HG02571 (cell line): ENCODE data around the gene CHCHD4.
"Not testable (repeated sequence)": the region's sequence is repeated elsewhere in the genome, so short reads cannot be mapped to it uniquely, and the experiment has no call there.

ENCODE experiments used
- ATAC-seq: cut with Tn5 transposase; IDR thresholded peaks from one replicate; pipeline ENCODE4 v1.9.1; 2021; ENCODE audit warnings: mild to moderate bottlenecking, moderate library complexity; ENCODE audit not compliant: unreplicated experiment

The CHCHD4 gene

DNA sequence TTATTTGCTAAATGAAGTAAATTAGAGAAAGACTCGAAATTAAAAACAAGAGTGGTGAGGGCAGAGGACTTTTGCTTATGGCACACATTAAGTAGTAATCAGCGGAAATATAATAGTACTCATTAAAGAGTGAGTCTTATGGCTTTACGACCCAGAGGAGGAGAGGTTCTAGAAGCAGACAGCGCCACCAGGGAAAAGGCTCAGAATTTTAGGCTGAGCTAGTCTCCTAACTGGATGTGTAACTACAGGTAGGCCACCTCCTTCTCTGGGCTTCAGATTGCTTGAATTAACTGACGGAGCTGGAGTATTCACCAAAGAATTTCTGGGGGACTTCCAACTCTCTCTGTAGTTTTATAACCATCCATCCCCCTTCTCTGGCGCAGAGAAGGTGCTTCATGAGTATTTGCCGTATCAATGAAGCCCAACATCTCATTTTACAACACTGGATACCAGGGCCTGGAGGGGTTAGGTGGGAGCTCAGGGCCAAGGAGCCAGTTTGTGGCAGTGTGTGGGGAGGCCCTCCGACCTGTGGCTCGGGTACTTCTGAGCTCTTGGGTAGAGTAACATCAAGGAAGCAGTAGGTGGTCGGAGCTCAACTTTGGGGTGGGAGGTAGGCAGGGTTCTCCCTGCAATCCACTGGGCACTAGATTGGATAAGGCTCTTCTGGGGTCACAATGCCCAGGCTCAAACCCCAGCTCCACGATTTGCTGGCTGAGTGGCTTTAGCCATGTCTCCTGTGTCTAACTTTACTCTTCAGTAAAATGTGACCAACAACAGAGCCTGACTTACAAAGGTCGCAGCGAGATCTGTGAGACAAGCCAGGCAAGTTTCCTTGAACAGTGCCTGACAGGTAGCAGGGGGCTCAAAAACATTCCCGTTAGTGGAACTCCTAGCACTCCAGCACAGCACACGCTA, 1.1 kb downstream of the CHCHD4 start:
- no peak for ATAC-seq

DNA sequence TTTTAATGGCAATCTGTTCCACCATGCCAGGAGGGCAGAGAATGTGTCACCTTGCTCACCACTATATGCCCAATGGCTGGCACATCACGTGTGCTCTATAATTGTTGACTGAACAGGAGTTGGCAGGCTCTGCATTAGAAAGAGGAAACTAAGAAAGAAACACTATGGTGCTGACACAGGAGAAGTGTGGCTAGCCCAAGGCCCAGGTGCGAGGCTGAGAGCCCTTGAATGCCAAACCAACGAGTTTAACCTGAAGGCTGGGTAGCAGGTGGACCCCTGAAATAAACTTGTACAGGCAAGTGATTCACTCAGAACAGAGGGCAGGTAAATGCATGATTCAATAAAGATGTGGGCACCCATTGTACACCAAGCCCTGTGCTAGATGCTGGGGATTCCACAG, 2.4 kb downstream of the CHCHD4 start:
- no peak for ATAC-seq

DNA sequence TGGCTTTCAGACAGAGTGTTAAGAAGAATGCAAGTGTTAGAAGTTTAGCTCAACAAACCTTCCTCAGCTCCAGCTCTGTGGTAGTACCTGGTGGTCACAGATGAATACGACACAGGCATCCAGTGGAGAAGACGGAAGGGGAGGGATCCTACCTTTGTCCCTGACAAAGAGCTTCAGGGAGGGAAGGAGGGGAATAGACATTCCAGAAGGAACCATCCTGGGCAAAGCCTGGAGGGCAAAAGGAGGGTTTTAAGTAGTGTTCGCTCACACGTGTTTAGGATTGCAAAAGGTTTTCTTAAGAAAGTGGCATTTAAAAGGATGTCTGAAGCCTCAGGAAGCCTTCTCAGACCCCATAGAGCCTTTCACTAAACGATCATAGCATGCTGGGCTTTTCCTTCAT, 2.8 kb downstream of the CHCHD4 start:
- no peak for ATAC-seq

DNA sequence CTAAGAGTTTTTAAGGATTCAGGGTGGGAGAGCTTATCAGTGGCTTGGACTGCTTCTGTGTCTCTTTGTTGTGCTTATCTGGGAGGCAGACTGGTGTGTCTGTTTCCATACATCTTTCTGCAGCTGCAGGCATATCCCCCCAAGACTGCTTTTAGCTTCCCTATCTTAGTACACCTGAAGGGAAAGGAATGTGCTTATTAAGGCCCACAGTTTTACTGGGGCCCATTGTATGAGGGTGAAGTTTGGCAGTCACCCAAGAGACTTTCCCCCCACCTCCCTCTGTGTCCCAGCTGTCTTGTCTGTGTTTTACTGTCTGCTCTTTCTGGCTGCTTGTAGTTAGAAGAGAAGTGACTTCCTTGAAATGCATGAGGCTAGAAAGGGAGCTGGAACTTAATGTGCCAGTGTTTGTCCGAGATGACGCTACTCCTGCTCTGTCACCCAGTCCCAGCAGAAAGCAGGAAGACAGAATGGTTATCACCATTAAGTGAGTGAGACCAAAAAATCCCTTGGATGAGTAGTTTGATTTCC, 3.7 kb downstream of the CHCHD4 start:
- ATAC-seq = not testable (repeated sequence)

DNA sequence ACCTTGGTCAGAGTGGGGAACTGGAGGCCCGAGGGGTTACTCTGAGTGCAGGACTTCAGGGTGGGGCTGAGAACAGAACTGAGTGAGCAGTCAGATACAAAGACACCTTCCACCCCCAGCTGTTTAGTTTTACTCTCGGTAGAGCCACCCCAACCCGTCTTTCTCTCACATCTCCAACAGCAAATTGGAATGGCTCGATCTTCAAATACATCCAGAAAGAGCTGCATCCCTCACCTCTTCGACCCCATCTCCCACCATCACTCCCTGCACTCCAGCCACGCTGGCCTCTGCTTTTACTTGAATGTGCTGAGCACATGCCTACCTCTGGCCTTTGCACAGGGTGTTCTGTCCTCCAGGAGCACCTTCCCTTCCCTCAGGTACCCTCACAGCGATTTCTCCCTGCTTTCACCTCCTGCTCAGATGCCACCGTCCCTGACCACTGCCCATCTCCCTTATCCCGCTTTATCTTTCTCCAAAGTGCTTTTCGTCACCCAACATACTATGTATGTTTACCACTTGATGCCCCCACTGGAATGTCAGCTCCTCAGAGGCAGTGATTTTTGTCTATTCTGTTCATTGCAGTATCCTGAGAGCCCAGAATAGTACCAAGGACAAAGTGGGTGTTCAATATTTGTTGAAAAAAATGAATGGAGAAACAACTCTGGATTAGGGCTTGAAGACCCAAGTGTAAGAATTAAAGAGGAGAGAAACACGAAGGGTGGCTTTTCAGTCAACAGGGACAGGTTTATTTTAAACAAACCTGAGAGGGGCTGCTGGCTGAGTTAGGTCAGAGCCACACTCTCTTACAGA, 4.4 kb downstream of the CHCHD4 start:
- no peak for ATAC-seq

DNA sequence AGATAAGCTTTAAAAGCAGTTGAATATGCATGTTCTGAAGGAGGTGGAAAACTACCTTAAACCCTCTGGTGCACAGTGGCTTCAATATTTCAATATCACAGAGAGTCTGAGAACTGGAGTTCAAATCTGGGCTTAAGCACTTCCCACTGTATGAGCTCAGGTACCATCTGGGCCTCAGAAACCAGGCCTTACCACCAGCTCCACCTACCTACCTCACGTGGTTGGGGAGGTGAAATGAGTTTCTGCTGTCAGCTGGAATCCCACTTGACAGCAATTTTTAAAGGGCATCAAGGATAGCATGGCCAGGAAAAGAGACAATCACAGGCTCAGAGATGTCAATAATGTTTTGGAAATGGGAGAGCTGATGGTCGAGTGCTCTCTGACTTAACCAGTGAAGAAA, 5.0 kb downstream of the CHCHD4 start:
- no peak for ATAC-seq

DNA sequence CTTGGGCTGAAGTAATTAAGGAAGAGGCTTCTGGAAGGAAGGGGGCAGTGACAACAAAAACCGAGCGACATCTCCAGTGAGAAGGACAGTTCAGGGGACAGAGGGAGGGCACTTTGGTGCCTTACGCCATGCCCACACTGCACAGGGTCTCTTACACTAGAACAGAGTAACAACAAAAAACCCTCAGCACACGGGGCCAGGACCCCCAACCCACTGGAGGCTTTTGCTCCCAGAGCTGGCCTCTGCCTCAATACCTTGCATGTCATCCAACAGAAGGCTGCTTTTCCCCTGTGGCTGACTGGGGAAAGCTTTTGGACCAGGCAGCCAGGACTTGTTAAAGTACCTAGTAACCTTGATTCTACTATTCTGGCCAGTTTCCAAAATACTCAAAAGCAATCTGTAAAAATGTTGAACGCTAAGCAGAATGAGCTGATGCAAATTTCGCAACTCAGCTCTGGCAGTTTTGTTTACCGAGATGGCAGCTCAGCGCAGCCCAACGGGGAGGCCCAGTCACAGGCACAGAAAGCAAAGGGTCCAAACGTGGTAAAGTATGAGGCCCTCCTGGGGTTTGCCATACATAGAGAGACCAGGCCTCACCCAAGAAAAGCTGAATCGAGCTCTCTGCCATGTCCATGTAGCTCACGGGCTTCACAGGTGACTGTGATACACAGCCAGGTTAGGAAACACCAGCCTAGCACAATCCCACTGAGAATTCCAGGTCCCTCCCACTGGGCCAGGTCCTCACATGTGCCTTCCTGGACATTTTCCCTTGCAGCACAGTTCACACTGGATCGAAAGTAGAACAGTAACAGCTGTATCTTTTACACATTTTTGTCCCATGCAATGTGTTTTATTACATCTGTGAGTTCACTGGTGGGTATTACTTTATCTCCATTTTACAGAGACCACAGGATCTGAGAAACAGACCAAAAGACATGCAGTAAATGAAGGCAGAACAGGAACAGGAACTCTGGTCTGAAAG, 6.0 kb downstream of the CHCHD4 start:
- no peak for ATAC-seq

DNA sequence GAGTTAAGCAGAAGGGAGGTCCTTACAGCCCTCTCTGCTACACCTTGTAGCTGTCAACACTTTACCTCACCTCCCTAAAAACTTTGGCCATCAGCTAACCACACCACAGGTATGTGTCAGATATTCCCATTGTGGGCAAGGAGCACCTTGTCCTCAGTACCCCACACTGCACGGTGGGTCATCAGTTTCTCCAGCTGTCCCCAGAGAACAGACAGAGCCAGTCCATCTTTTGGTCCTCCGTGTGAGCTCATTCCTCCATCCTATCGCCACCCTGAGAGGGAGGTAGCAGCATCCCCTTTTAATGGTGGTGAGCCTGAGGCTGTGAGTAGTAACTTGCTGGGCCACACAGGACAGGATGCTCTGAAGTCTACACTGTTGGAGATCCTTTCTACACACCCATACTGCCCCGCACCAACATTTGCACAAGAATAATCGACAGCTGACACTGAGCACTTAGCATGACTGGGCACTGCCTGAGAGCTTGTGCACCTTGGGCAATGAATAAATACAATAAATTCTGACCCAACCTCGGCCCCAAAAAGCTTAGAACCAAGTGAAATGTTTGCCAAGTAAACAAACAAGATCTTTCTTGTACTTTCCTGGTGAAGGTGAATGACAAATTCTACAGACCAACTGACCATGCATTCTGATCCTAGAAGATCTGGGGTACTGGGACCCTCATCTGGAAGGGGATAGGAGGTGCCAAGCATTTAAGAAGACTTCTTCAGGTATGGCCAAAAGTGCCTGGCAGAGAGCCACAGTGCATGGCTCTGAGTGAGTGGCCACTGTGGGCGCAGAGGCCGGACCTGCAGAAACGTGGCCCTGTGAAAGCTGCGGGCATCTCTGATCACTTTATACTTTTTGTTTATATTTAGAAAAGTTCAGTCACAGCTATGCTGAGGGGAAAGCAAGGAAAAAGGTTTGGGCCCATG, 6.9 kb downstream of the CHCHD4 start:
- ATAC-seq = no peak

DNA sequence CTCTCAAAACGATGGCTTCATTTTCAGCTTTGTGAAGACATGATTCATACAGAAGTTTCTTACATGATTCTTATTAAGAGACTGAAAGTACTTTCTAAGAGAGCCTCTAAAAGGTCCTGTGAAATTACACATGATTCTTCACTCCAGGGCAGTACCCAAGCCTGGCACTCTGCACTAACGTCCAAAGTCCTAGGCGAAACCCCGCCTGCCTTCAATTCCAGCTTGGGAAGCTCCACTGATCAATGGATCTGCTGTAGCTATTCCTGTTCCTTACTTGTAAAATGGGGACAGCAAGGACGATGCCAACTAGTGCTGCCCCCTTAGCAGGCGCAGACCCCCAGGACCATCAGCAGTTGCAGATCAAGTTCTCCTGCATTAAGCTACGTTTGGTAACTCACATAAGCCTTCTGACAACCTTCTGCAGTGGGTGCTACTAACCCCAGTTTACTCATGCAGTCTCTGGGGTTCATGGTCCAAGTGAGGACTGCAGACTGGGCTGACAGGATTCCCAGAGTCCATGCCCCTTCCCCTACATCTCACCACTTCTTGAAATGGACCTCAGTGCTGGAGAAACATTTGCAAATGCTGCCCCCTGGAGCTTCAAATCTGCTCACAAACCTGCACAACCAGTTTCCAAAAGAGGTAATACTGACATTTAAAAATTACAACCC, 10.6 kb downstream of the CHCHD4 start:
- ATAC-seq = no peak

DNA sequence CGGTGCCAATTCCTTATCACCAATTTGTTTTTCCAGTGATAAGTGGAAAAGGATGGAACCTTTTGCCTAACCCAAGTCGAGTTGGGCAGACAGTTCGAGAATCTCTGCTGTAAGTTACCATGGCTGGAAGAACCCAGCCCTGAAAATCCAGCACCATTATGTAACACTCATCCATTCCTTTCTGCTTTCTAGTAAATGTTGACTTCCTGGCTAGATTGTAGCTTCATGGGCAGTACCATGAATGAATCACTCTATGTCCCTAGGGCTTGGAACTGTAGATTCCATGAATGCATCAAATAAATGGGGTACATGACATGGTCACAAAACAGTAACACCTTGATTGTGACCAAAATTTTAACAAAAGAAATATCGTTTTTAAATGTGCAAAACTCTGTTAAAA, 14.0 kb downstream of the CHCHD4 start:
- ATAC-seq = no peak

DNA sequence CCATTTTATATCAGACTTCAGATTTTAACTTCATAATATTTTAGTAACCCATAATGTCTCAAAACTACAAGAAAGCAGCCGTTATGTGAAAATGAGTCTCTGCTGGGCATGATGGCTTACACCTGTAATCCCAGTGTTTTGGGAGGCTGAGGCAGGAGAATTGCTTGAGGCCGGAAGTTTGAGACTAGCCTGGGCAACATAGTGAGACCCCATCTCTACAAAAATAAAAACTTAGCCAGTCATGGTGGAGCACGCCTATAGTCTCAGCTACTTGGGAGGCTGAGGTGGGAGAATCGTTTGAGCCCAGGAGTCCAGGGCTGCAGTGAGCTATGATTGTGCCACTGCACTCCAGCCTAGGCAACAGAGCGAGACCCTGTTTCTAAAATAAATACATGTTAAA, 14.8 kb downstream of the CHCHD4 start:
- ATAC-seq = not testable (repeated sequence)

DNA sequence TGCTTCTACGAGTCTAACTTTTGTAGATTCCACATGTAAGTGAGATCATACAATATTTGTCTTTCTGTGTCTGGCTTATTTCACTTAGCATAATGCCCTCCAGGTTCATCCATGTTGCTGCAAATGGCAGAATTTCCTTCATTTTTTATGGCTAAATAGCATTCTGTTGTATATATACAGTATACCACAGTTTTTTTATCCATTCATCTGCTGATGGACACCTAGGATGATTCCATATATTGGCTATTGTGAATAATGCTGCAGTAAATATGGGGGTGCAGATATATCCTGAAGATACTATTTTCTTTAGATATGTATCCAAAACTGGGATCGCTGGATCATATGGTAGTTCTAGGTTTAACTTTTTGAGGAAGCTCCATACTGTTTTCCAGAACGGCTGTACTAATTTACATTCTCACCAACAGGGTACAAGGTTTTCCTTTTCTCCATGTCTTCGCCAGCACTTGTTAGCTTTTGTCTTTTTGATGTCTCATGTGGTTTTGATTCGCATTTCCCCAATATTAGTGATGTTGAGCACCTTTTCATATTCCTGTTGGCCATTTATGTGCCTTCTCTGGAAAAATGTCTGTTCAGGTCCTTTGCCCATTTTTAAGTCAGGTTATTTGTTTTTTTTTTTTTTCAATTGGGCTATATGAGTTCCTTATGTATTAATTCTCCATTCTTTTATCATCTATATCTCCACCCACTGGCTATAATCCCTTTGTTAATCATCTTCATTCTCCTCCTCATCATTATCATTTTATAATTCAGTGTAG, 26.9 kb downstream of the CHCHD4 start:
- ATAC-seq = no peak

DNA sequence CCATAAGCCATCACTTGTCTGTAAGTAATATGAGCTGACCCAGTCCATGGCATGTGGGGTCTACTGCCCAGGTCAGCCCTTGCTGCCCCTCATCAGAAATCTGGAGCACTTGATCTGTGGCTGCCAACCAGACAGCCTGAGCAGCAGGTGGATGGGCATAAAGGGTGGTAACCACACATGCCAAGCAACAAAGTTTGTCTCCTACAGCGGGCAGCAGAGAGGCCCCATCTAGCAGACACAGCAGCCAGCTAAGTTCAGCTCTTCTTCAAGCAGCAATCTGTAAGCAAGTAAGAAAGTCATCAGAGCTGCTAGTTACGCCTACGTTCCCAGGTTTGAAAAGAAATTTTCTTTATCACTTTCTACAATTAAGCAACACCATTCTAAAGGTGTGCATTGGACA, 27.9 kb downstream of the CHCHD4 start:
- no peak for ATAC-seq

DNA sequence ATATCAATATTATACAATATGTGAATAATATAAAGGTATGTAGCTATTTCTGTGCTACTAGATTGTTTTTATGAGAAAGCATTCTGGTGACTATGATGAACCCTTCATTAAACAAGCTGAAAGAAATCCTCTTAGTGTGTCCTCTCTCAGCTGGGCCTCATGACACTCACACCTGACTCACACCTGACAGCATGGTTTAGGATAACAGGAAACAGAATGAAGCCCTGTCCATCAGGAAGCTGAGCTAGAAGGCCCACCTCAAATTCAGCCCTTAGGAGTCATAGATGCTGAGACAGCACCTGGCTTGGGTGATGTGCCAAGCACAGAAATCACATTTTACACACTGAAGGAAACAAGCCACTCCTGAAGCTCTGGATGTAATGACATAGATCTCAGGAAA, 30.8 kb downstream of the CHCHD4 start:
- no peak for ATAC-seq

DNA sequence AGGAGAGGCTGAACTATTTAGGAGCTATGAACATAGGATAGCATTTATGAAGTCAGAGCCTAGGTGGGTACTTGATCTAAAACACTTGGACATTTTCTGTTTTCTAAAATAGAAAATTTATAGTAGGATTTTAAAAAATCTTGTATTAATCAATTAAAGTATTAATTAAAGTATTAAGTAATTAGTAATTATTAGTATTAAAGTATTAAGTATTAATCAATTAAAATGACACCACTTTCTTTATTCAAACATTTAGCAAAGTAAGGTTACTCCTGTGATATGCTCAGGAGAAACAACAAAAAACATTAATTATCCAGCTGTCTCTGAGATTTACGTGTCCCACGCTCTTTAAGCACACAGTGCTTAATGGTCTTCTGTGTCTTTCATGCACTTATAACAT, 32.2 kb downstream of the CHCHD4 start:
- ATAC-seq = no peak

DNA sequence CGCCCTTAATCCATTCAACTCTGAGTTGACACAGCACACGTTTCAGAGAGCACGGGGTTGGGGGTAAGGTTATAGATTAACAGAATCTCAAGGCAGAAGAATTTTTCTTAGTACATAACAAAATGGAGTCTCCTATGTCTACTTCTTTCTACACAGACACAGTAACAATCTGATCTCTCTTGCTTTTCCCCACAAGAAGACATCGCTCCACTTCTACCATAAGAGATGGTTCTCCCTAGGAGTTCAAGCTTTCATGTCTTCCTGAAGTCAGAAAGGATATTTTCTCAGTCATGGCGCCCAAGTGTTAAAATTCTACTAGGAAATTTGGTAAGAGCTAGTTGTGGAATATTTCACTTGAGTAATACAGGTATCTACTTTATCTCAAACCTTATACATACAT, 32.7 kb downstream of the CHCHD4 start:
- ATAC-seq = not testable (repeated sequence)

DNA sequence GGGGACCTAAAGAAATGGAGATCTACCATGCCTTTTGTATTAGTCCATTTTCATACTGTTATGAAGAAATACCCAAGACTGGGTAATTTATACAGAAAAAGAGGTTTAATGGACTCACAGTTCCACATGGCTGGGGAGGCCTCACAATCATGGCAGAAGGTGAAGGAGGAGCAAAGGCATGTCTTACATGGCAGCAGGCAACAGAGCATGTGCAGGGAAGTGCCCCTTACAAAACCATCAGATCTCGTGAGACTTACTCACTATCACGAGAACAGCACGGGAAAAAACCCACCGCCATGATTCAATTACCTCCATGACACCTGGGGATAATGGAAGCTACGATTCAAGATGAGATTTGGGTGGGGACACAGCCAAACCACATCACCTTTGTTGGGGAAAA, 37.2 kb downstream of the CHCHD4 start:
- not testable (repeated sequence) for ATAC-seq

DNA sequence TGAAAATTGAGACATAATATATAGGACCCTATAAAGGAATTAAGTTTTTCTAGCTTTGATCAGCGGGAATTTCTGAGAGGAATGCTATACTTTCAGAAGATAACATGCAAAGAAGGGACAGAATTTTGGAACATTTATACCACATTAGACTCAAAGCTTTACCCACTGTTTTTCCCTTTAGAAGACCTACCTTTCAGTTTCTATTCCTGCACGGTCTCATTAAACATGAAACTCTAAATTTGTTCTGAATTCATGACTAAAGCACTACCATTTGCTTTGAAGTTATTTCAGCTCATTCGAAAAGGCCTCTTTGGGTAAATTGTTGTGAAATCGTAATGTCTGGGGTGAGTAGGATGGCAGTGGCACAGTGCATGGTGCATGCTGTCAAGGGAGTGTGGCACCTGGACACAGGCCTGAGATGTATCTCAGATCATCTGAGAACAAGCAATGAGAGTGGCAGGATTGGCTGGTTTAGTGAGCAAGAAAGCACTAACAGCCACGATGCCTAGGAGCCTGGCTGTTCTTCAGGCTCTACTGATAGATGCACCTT, 42.5 kb downstream of the CHCHD4 start:
- ATAC-seq = no peak
